ENCODE results near the gene STIMATE.
A peak's percentile ranks its signal among the peaks of the same experiment; 100 is the strongest.

Gene STIMATE

GRCh38 chr3:52873433-52874159 is 23.8 kb downstream of the STIMATE start:
- DNase-seq (ENCODE audit: low spot score in 2 of 2) = no peak
- no peak overlapping the region for H3K4me3 ChIP-seq
- H3K36me3 ChIP-seq (replicated peaks) = no peaks in the 10 kb centered on the region
- in situ Hi-C loops (cut with MboI; ENCODE audit: low sequenced_read_pairs) = no loop called here
- no peaks in the 10 kb centered on the region for H3K27me3 ChIP-seq (ENCODE audit: low read depth)
- H3K4me1 ChIP-seq = no peaks in the 10 kb centered on the region; the same call in 1 of the 2 replicates
- no peaks in the 10 kb centered on the region for H3K9me3 ChIP-seq

- H3K27me3 ChIP-seq (ENCODE audit: low read depth) = no peaks in the 10 kb centered on the region
- H3K36me3 ChIP-seq (replicated peaks) = no peaks in the 10 kb centered on the region
- no peak for DNase-seq (ENCODE audit: low spot score in 2 of 2)
- in situ Hi-C loops (cut with MboI; ENCODE audit: low sequenced_read_pairs) = no loop called here
- no peak overlapping the region for H3K4me3 ChIP-seq
- H3K4me1 ChIP-seq = no peaks in the 10 kb centered on the region; the same call in 1 of the 2 replicates
- no peaks in the 10 kb centered on the region for H3K9me3 ChIP-seq
Measured at GRCh38 chr3:52872245-52872644, 25.1 kb downstream of the STIMATE start.

- Histone ChIP-seq H3K4me3 (no peak overlapping the region), H3K9me3 (no peaks in the 10 kb centered on the region), H3K27me3 (ENCODE audit: low read depth) (no peaks in the 10 kb centered on the region), H3K36me3 (replicated peaks) (no peaks in the 10 kb centered on the region), H3K4me1 (no peaks in the 10 kb centered on the region; the same call in 1 of the 2 replicates)
- in situ Hi-C loops (cut with MboI; ENCODE audit: low sequenced_read_pairs) = no loop called here
- no peak for DNase-seq (ENCODE audit: low spot score in 2 of 2)
Measured at GRCh38 chr3:52871761-52872160, 25.6 kb downstream of the STIMATE start.

- H3K27me3 ChIP-seq (ENCODE audit: low read depth) = no peaks in the 10 kb centered on the region
- no peaks in the 10 kb centered on the region for H3K36me3 ChIP-seq (replicated peaks)
- no peak overlapping the region for H3K4me3 ChIP-seq
- peaks cover under 1% of the 10 kb centered on the region; the same call in 1 of the 2 replicates for H3K9me3 ChIP-seq
- DNase-seq (ENCODE audit: low spot score in 2 of 2) = no peak
- in situ Hi-C loops (cut with MboI; ENCODE audit: low sequenced_read_pairs) = no loop called here
- H3K4me1 ChIP-seq = no peaks in the 10 kb centered on the region; the same call in 1 of the 2 replicates
Measured at GRCh38 chr3:52870471-52870870, 26.9 kb downstream of the STIMATE start.

GRCh38 chr3:52866427-52866826 is 30.9 kb downstream of the STIMATE start:
- Histone ChIP-seq H3K4me1 (no peaks in the 10 kb centered on the region), H3K27me3 (ENCODE audit: low read depth) (no peaks in the 10 kb centered on the region), H3K36me3 (replicated peaks) (no peaks in the 10 kb centered on the region), H3K4me3 (no peak overlapping the region), H3K9me3 (peaks cover 3% of the 10 kb centered on the region; the same call in 1 of the 2 replicates)
- in situ Hi-C loops (cut with MboI; ENCODE audit: low sequenced_read_pairs) = no loop called here
- no peak for DNase-seq (ENCODE audit: low spot score in 2 of 2)

GRCh38 chr3:52865994-52866393 is 31.4 kb downstream of the STIMATE start:
- no peak for DNase-seq (ENCODE audit: low spot score in 2 of 2)
- Histone ChIP-seq H3K4me3 (no peak overlapping the region), H3K36me3 (replicated peaks) (no peaks in the 10 kb centered on the region), H3K27me3 (ENCODE audit: low read depth) (no peaks in the 10 kb centered on the region), H3K4me1 (no peaks in the 10 kb centered on the region), H3K9me3 (peaks cover 3% of the 10 kb centered on the region; the same call in 1 of the 2 replicates)
- in situ Hi-C loops (cut with MboI; ENCODE audit: low sequenced_read_pairs) = no loop called here

- in situ Hi-C loops (cut with MboI; ENCODE audit: low sequenced_read_pairs) = no loop called here
- no peaks in the 10 kb centered on the region for H3K36me3 ChIP-seq (replicated peaks)
- no peaks in the 10 kb centered on the region for H3K27me3 ChIP-seq (ENCODE audit: low read depth)
- H3K4me1 ChIP-seq = no peaks in the 10 kb centered on the region
- peaks cover 2% of the 10 kb centered on the region; the same call in 1 of the 2 replicates for H3K9me3 ChIP-seq
- H3K4me3 ChIP-seq = no peak overlapping the region
- DNase-seq (ENCODE audit: low spot score in 2 of 2) = no peak
Measured at GRCh38 chr3:52860424-52860768, 37.0 kb downstream of the STIMATE start.

GRCh38 chr3:52859686-52860423 is 37.5 kb downstream of the STIMATE start:
- Histone ChIP-seq H3K4me3 (no peak overlapping the region), H3K27me3 (ENCODE audit: low read depth) (no peaks in the 10 kb centered on the region), H3K9me3 (no peaks in the 10 kb centered on the region), H3K36me3 (replicated peaks) (no peaks in the 10 kb centered on the region), H3K4me1 (no peaks in the 10 kb centered on the region)
- DNase-seq (ENCODE audit: low spot score in 2 of 2) = no peak
- in situ Hi-C loops (cut with MboI; ENCODE audit: low sequenced_read_pairs) = no loop called here

- in situ Hi-C loops (cut with MboI; ENCODE audit: low sequenced_read_pairs) = no loop called here
- H3K27me3 ChIP-seq (ENCODE audit: low read depth) = no peaks in the 10 kb centered on the region
- no peak overlapping the region for H3K4me3 ChIP-seq
- DNase-seq (ENCODE audit: low spot score in 2 of 2) = no peak
- peaks cover 10% of the 10 kb centered on the region for H3K4me1 ChIP-seq
- H3K36me3 ChIP-seq (replicated peaks) = no peaks in the 10 kb centered on the region
- H3K9me3 ChIP-seq = no peaks in the 10 kb centered on the region
Measured at GRCh38 chr3:52857864-52858263, 39.5 kb downstream of the STIMATE start.

GRCh38 chr3:52857133-52857532 is 40.2 kb downstream of the STIMATE start:
- no peaks in the 10 kb centered on the region for H3K36me3 ChIP-seq (replicated peaks)
- H3K9me3 ChIP-seq = no peaks in the 10 kb centered on the region
- in situ Hi-C loops (cut with MboI; ENCODE audit: low sequenced_read_pairs) = no loop called here
- no peak overlapping the region for H3K4me3 ChIP-seq
- H3K27me3 ChIP-seq (ENCODE audit: low read depth) = no peaks in the 10 kb centered on the region
- H3K4me1 ChIP-seq = peaks cover 16% of the 10 kb centered on the region
- no peak for DNase-seq (ENCODE audit: low spot score in 2 of 2)

- no peak for DNase-seq (ENCODE audit: low spot score in 2 of 2)
- Histone ChIP-seq H3K27me3 (ENCODE audit: low read depth) (no peaks in the 10 kb centered on the region), H3K36me3 (replicated peaks) (peaks cover 3% of the 10 kb centered on the region), H3K4me3 (no peak overlapping the region), H3K9me3 (no peaks in the 10 kb centered on the region), H3K4me1 (peaks cover 18% of the 10 kb centered on the region)
- in situ Hi-C loops (cut with MboI; ENCODE audit: low sequenced_read_pairs) = no loop called here
Measured at GRCh38 chr3:52856666-52857065, 40.7 kb downstream of the STIMATE start.

- H3K27me3 ChIP-seq (ENCODE audit: low read depth) = no peaks in the 10 kb centered on the region
- no peak for DNase-seq (ENCODE audit: low spot score in 2 of 2)
- peaks cover 18% of the 10 kb centered on the region for H3K4me1 ChIP-seq
- no peaks in the 10 kb centered on the region for H3K9me3 ChIP-seq
- peaks cover 11% of the 10 kb centered on the region for H3K36me3 ChIP-seq (replicated peaks)
- in situ Hi-C loops (cut with MboI; ENCODE audit: low sequenced_read_pairs) = loop anchor here (5.0 kb wide), 1 partner anchor 218 kb away; no protein-coding TSS in a partner anchor
- no peak overlapping the region for H3K4me3 ChIP-seq
Measured at GRCh38 chr3:52854013-52854412, 43.3 kb downstream of the STIMATE start.

- Histone ChIP-seq H3K27me3 (ENCODE audit: low read depth) (no peaks in the 10 kb centered on the region), H3K9me3 (no peaks in the 10 kb centered on the region), H3K4me3 (no peak overlapping the region), H3K36me3 (replicated peaks) (peaks cover 11% of the 10 kb centered on the region), H3K4me1 (peaks cover 18% of the 10 kb centered on the region)
- in situ Hi-C loops (cut with MboI; ENCODE audit: low sequenced_read_pairs) = loop anchor here (5.0 kb wide), 1 partner anchor 220 kb away; no protein-coding TSS in a partner anchor
- no peak for DNase-seq (ENCODE audit: low spot score in 2 of 2)
Measured at GRCh38 chr3:52852419-52852818, 44.9 kb downstream of the STIMATE start.

GRCh38 chr3:52851348-52851747 is 46.0 kb downstream of the STIMATE start:
- H3K4me3 ChIP-seq = no peak overlapping the region
- in situ Hi-C loops (cut with MboI; ENCODE audit: low sequenced_read_pairs) = loop anchor here (5.0 kb wide), 1 partner anchor 221 kb away; no protein-coding TSS in a partner anchor
- H3K27me3 ChIP-seq (ENCODE audit: low read depth) = no peaks in the 10 kb centered on the region
- peaks cover 11% of the 10 kb centered on the region for H3K36me3 ChIP-seq (replicated peaks)
- H3K4me1 ChIP-seq = peaks cover 18% of the 10 kb centered on the region
- no peaks in the 10 kb centered on the region for H3K9me3 ChIP-seq
- peak; percentile 76 to 77 for DNase-seq (ENCODE audit: low spot score in 2 of 2)
